ENCODE results near the gene CMTM3. TPM values are rescaled to one million over a fixed set of nuclear protein-coding genes. Genes with fewer than 3 reads are reported as not detected.
A peak's percentile ranks its signal among the peaks of the same experiment; 100 is the strongest.

CMTM3 gene
- total and polyA plus RNA-seq, 9 of the 15 experiments (the other 6 are each of a cell fraction or from before 2014, with no cell fraction given) = 4.6 to 33.4 (median 17.5) TPM

GRCh38 chr16:66603537-66604375 is 748 bp upstream of the CMTM3 start (continued):
- TF ChIP-seq ZNF398 (CRISPR knock-in tag; IDR thresholded peaks at IDR 0.05) (no peak), MEF2A (IDR thresholded peaks at IDR 0.05; ENCODE audit: control insufficient read depth, low read depth, low read length) (no peak), POLR3G (IDR thresholded peaks at IDR 0.05; ENCODE audit: extremely low read depth, insufficient read length, insufficient replicate concordance) (no peak), BRF2 (IDR thresholded peaks at IDR 0.05; ENCODE audit: borderline replicate concordance, insufficient read depth, insufficient read length) (no peak), RUNX1 (IDR thresholded peaks at IDR 0.05; ENCODE audit: low read depth) (no peak), FOXM1 (IDR thresholded peaks at IDR 0.05; ENCODE audit: low read depth) (no peak), FOXM1 (CRISPR knock-in tag; IDR thresholded peaks at IDR 0.05; ENCODE audit: low read depth) (no peak), ZNF551 (CRISPR knock-in tag; IDR thresholded peaks at IDR 0.05) (no peak), PTTG1 (tag; IDR thresholded peaks at IDR 0.05; ENCODE audit: low read depth) (peak; percentile 88), ZBTB5 (IDR thresholded peaks at IDR 0.05) (no peak), ARNT (IDR thresholded peaks at IDR 0.05) (no peak), ZNF318 (IDR thresholded peaks at IDR 0.05; ENCODE audit: borderline replicate concordance in 1 of 2, low read depth in 1 of 2) (no peak)
